Measurements from ENCODE around the gene LRRTM4. TPM values are rescaled to one million over a fixed set of nuclear protein-coding genes. Genes with fewer than 3 reads are reported as not detected.
"Not testable (repeated sequence)": the region's sequence is repeated elsewhere in the genome, so short reads cannot be mapped to it uniquely, and the experiment has no call there.

The LRRTM4 gene
- polyA plus RNA-seq, 1 of the 3 experiments (the other 2 are of a cell fraction): 0.10 TPM

DNA sequence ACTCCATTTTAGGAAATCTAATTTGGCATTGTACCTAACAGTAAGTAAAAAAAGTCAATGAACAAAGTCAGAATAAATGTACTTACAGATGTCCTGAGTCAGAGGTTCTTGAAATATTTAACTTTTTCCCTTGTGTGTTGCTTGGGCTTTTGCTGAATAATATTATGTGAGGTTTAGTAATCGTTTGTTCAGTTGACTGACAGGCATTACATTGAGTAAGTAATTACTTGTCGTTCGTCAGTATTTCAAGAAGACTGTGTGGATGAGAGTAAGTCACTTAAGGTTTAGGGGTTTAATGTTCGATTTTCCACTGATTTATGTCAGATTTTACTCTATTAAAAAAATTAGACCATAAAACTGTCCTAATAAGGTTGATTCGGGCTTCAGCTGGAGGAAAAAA is 342.9 kb downstream of the LRRTM4 start:
- no peaks in the 10 kb centered on the region for H3K4me1 ChIP-seq (ENCODE audit: control insufficient read depth in 1 of 2, insufficient read depth in 2 of 2, low read depth in 1 of 2, low read length in 1 of 2)
- no peak overlapping the region for H3K4me2 ChIP-seq
- CTCF ChIA-PET: no interaction called here
- H3K4me3 ChIP-seq (ENCODE audit: low read depth in 2 of 2, low read length in 1 of 2): no peak overlapping the region
- DNase-seq: no peak
- no peak overlapping the region for H3K9ac ChIP-seq
- no peaks in the 10 kb centered on the region for H3K27me3 ChIP-seq (ENCODE audit: insufficient read depth)
- WGBS (ENCODE audit: low lambda C conversion rate): 31% methylated on average over 5 of the region's 5 CpGs
- TF ChIP-seq, protein P1, sequence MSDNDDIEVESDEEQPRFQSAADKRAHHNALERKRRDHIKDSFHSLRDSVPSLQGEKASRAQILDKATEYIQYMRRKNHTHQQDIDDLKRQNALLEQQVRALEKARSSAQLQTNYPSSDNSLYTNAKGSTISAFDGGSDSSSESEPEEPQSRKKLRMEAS (IDR thresholded peaks at IDR 0.05; ENCODE audit: low read depth): no peak
- TF ChIP-seq, protein P2, sequence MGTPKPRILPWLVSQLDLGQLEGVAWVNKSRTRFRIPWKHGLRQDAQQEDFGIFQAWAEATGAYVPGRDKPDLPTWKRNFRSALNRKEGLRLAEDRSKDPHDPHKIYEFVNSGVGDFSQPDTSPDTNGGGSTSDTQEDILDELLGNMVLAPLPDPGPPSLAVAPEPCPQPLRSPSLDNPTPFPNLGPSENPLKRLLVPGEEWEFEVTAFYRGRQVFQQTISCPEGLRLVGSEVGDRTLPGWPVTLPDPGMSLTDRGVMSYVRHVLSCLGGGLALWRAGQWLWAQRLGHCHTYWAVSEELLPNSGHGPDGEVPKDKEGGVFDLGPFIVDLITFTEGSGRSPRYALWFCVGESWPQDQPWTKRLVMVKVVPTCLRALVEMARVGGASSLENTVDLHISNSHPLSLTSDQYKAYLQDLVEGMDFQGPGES (IDR thresholded peaks at IDR 0.05; ENCODE audit: low read depth, low read length): no peak
- TF ChIP-seq GATA2 (CRISPR knock-in tag; IDR thresholded peaks at IDR 0.05) (no peak), NRF1 (IDR thresholded peaks at IDR 0.05; ENCODE audit: low read depth, low read length) (no peak), POLR2AphosphoS5 (IDR thresholded peaks at IDR 0.05; ENCODE audit: low read depth, low read length) (no peak), SIN3A (IDR thresholded peaks at IDR 0.05; ENCODE audit: borderline replicate concordance, low read depth, low read length) (no peak), JUND (IDR thresholded peaks at IDR 0.05) (no peak), CHD2 (IDR thresholded peaks at IDR 0.05; ENCODE audit: low read length, partially characterized antibody) (no peak), GABPA (IDR thresholded peaks at IDR 0.05; ENCODE audit: low read depth) (no peak), FOSL2 (IDR thresholded peaks at IDR 0.05; ENCODE audit: borderline replicate concordance, low read depth) (no peak), NFIC (IDR thresholded peaks at IDR 0.05; ENCODE audit: borderline replicate concordance) (no peak)
- TF ChIP-seq, protein P3, sequence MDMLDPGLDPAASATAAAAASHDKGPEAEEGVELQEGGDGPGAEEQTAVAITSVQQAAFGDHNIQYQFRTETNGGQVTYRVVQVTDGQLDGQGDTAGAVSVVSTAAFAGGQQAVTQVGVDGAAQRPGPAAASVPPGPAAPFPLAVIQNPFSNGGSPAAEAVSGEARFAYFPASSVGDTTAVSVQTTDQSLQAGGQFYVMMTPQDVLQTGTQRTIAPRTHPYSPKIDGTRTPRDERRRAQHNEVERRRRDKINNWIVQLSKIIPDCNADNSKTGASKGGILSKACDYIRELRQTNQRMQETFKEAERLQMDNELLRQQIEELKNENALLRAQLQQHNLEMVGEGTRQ (IDR thresholded peaks at IDR 0.05; ENCODE audit: borderline replicate concordance, low read depth, low read length): no peak
- TF ChIP-seq, protein P4, sequence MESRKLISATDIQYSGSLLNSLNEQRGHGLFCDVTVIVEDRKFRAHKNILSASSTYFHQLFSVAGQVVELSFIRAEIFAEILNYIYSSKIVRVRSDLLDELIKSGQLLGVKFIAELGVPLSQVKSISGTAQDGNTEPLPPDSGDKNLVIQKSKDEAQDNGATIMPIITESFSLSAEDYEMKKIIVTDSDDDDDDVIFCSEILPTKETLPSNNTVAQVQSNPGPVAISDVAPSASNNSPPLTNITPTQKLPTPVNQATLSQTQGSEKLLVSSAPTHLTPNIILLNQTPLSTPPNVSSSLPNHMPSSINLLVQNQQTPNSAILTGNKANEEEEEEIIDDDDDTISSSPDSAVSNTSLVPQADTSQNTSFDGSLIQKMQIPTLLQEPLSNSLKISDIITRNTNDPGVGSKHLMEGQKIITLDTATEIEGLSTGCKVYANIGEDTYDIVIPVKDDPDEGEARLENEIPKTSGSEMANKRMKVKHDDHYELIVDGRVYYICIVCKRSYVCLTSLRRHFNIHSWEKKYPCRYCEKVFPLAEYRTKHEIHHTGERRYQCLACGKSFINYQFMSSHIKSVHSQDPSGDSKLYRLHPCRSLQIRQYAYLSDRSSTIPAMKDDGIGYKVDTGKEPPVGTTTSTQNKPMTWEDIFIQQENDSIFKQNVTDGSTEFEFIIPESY (IDR thresholded peaks at IDR 0.05; ENCODE audit: borderline replicate concordance, low read depth): no peak
- TF ChIP-seq, protein P5, sequence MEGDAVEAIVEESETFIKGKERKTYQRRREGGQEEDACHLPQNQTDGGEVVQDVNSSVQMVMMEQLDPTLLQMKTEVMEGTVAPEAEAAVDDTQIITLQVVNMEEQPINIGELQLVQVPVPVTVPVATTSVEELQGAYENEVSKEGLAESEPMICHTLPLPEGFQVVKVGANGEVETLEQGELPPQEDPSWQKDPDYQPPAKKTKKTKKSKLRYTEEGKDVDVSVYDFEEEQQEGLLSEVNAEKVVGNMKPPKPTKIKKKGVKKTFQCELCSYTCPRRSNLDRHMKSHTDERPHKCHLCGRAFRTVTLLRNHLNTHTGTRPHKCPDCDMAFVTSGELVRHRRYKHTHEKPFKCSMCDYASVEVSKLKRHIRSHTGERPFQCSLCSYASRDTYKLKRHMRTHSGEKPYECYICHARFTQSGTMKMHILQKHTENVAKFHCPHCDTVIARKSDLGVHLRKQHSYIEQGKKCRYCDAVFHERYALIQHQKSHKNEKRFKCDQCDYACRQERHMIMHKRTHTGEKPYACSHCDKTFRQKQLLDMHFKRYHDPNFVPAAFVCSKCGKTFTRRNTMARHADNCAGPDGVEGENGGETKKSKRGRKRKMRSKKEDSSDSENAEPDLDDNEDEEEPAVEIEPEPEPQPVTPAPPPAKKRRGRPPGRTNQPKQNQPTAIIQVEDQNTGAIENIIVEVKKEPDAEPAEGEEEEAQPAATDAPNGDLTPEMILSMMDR (IDR thresholded peaks at IDR 0.05): no peak
- TF ChIP-seq, protein P6, sequence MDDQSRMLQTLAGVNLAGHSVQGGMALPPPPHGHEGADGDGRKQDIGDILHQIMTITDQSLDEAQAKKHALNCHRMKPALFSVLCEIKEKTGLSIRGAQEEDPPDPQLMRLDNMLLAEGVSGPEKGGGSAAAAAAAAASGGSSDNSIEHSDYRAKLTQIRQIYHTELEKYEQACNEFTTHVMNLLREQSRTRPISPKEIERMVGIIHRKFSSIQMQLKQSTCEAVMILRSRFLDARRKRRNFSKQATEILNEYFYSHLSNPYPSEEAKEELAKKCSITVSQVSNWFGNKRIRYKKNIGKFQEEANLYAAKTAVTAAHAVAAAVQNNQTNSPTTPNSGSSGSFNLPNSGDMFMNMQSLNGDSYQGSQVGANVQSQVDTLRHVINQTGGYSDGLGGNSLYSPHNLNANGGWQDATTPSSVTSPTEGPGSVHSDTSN (IDR thresholded peaks at IDR 0.05): no peak
- no peak overlapping the region for H3K27ac ChIP-seq (ENCODE audit: low read depth in 2 of 2, low read length in 1 of 2)
- no peaks in the 10 kb centered on the region for H3K9me2 ChIP-seq
- H3K36me3 ChIP-seq (replicated peaks in 1 of 2; ENCODE audit: control insufficient read depth in 1 of 2, insufficient read depth in 2 of 2, low read length in 1 of 2): no peaks in the 10 kb centered on the region
- no peak overlapping the region for H2AFZ ChIP-seq (ENCODE audit: low read depth)
- no peaks in the 10 kb centered on the region for H3F3A ChIP-seq (replicated peaks; ENCODE audit: insufficient read depth)
- no peaks in the 10 kb centered on the region for H3K79me2 ChIP-seq (ENCODE audit: insufficient read depth)
- H3K9me3 ChIP-seq: no peaks in the 10 kb centered on the region
- no peaks in the 10 kb centered on the region for H4K20me1 ChIP-seq (ENCODE audit: insufficient read depth)
- POLR2A ChIA-PET: no interaction called here

DNA sequence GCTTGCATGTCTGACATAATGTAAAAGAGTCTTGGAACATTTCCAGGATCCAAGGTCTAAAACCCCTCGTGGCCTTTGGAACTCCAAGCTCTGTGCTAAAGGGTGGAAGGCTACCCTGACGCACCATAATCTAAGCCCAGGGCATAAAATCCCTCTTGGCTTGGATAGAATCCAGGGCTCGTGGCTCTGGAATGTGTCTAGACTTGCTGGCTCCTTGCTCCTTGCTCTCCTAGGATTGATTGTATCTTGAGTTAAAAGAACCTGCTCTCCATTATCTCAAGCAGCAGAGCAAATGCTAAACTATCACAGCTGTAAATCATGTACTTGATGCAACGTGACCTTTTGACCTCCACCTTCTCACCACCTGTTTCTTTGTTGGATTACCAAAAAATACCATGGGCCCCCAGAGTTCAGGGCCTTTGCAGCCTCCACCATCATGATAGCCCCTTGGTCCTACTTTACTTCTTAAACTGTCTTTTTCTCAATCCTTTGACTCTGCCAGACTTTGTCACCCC is 346.9 kb downstream of the LRRTM4 start:
- H3F3A ChIP-seq (replicated peaks; ENCODE audit: insufficient read depth); H3K4me1 ChIP-seq (ENCODE audit: control insufficient read depth in 1 of 2, insufficient read depth in 2 of 2, low read depth in 1 of 2, low read length in 1 of 2); H3K79me2 ChIP-seq (ENCODE audit: insufficient read depth); H3K9me3 ChIP-seq; H3K27ac ChIP-seq (ENCODE audit: low read depth in 2 of 2, low read length in 1 of 2); H3K4me2 ChIP-seq; H3K4me3 ChIP-seq (ENCODE audit: low read depth in 2 of 2, low read length in 1 of 2); H2AFZ ChIP-seq (ENCODE audit: low read depth); CTCF ChIA-PET; H4K20me1 ChIP-seq (ENCODE audit: insufficient read depth); H3K36me3 ChIP-seq (replicated peaks in 1 of 2; ENCODE audit: control insufficient read depth in 1 of 2, insufficient read depth in 2 of 2, low read length in 1 of 2); H3K27me3 ChIP-seq (ENCODE audit: insufficient read depth); H3K9ac ChIP-seq; H3K9me2 ChIP-seq; POLR2A ChIA-PET; DNase-seq: not testable (repeated sequence)
- WGBS (ENCODE audit: low lambda C conversion rate): 21% methylated on average over 3 of the region's 4 CpGs

All from SK-N-SH (cell line).